ENCODE data around the gene TOMM20. TPM values are rescaled to one million over a fixed set of nuclear protein-coding genes. Genes with fewer than 3 reads are reported as not detected.
"Not testable (repeated sequence)": the region's sequence is repeated elsewhere in the genome, so short reads cannot be mapped to it uniquely, and the experiment has no call there.

TOMM20 gene
- total and polyA plus RNA-seq, 3 experiments from 2014 or later, result 59.8 to 115 (median 108) TPM

GRCh38 chr1:235160383-235160956, 31.8 kb upstream of the TOMM20 start:
- no peak for DNase-seq
- peak overlapping the region; percentile 94 for H3K27ac ChIP-seq (ENCODE audit: low read depth, low read length)
- peak overlapping the region; percentile 91 for H3K4me3 ChIP-seq (ENCODE audit: low read length)
- ChIA-PET CTCF (interaction anchor here (0.7 to 1.4 kb wide), 3 partner anchors 74 to 263 kb away, joined by 3 to 12 read pairs (median 3); no protein-coding TSS in a partner anchor), POLR2A (interaction anchor here (0.5 to 1.4 kb wide), 12 partner anchors 9 to 555 kb away, joined by 3 to 12 read pairs (median 4); partner anchors contain the start of genes ARID4B, GGPS1 and TOMM20)
- H3K36me3 ChIP-seq (ENCODE audit: insufficient read depth, low read length), result peaks cover 30% of the 10 kb centered on the region
- H3K27me3 ChIP-seq (ENCODE audit: insufficient read depth, low read length, poor library complexity, severe bottlenecking), result no peaks in the 10 kb centered on the region
- Mint-ChIP-seq H3K27me3 (no peaks in the 10 kb centered on the region), H3K4me3 (peak overlapping the region; percentile 95 to 98 (median 96)), H3K9me3 (peaks cover 0 to 2% (median 0%) of the 10 kb centered on the region in 5 donors), H3K36me3 (peaks cover 0 to 28% (median 3%) of the 10 kb centered on the region in 3 donors), H3K4me1 (peaks cover 26 to 28% (median 26%) of the 10 kb centered on the region in 3 donors), H3K27ac (peak overlapping the region; percentile 94 to 99 (median 98))
- H3K4me1 ChIP-seq (ENCODE audit: insufficient read depth, low read length), result peaks cover 47% of the 10 kb centered on the region
- no peaks in the 10 kb centered on the region for H3K9me3 ChIP-seq (ENCODE audit: low read length)

- not testable (repeated sequence) for DNase-seq; H3K27me3 ChIP-seq (ENCODE audit: insufficient read depth, low read length, poor library complexity, severe bottlenecking); H3K27ac ChIP-seq (ENCODE audit: low read depth, low read length); H3K9me3 Mint-ChIP-seq; H3K27me3 Mint-ChIP-seq; H3K9me3 ChIP-seq (ENCODE audit: low read length)
- Histone ChIP-seq H3K4me1 (ENCODE audit: insufficient read depth, low read length) (peaks cover 47% of the 10 kb centered on the region), H3K4me3 (ENCODE audit: low read length) (peak overlapping the region; percentile 91), H3K36me3 (ENCODE audit: insufficient read depth, low read length) (peaks cover 30% of the 10 kb centered on the region)
- peak overlapping the region; percentile 95 to 98 (median 96) for H3K4me3 Mint-ChIP-seq
- peaks cover under 1 to 32% (median 3%) of the 10 kb centered on the region in 3 donors for H3K36me3 Mint-ChIP-seq
- peak overlapping the region in 7 of 8 donors; percentile 68 to 99 (median 98) for H3K27ac Mint-ChIP-seq
- ChIA-PET POLR2A (interaction anchor here (1.3 kb wide), 1 partner anchor 31 kb away, joined by 6 read pairs; the partner anchor contains the start of gene TOMM20), CTCF (interaction anchor here (1.0 kb wide), 1 partner anchor 257 kb away, joined by 3 read pairs; no protein-coding TSS in a partner anchor)
- H3K4me1 Mint-ChIP-seq, result peaks cover 27 to 30% (median 28%) of the 10 kb centered on the region in 3 donors
Observed at GRCh38 chr1:235159930-235160329, 31.3 kb upstream of the TOMM20 start.

DNA sequence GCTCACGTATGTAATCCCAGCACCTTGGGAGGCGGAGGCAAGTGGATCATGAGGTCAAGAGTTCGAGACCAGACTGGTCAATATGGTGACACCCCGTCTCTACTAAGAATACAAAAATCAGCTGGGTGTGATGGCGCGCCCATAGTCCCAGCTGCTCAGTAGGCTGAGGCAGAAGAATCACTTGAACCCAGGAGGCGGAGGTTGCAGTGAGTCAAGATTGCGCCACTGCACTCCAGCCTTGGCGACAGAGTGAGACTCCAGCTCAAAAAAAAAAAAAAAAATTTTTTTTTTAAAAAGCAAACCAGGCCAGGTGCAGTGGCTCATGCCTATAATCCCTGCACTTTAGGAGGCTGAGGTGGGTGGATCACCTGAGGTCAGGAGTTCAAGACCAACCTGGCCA, 30.6 kb upstream of the TOMM20 start:
- ChIA-PET POLR2A (interaction anchor here (0.6 to 1.3 kb wide), 3 partner anchors 27 to 117 kb away, joined by 3 to 6 read pairs (median 5); partner anchors contain the start of gene TOMM20), CTCF (interaction anchor here (1.0 kb wide), 1 partner anchor 257 kb away, joined by 3 read pairs; no protein-coding TSS in a partner anchor)
- H3K4me1 Mint-ChIP-seq, result peaks cover 34 to 36% (median 34%) of the 10 kb centered on the region in 3 donors
- not testable (repeated sequence) for H3K27ac ChIP-seq (ENCODE audit: low read depth, low read length); H3K27ac Mint-ChIP-seq; H3K27me3 ChIP-seq (ENCODE audit: insufficient read depth, low read length, poor library complexity, severe bottlenecking); H3K9me3 ChIP-seq (ENCODE audit: low read length); DNase-seq; H3K4me3 ChIP-seq (ENCODE audit: low read length); H3K27me3 Mint-ChIP-seq; H3K9me3 Mint-ChIP-seq
- Histone ChIP-seq H3K36me3 (ENCODE audit: insufficient read depth, low read length) (peaks cover 37% of the 10 kb centered on the region), H3K4me1 (ENCODE audit: insufficient read depth, low read length) (peaks cover 47% of the 10 kb centered on the region)
- peak overlapping the region; percentile 44 to 98 (median 96) for H3K4me3 Mint-ChIP-seq
- H3K36me3 Mint-ChIP-seq, result peaks cover 6 to 35% (median 7%) of the 10 kb centered on the region in 3 donors

DNA sequence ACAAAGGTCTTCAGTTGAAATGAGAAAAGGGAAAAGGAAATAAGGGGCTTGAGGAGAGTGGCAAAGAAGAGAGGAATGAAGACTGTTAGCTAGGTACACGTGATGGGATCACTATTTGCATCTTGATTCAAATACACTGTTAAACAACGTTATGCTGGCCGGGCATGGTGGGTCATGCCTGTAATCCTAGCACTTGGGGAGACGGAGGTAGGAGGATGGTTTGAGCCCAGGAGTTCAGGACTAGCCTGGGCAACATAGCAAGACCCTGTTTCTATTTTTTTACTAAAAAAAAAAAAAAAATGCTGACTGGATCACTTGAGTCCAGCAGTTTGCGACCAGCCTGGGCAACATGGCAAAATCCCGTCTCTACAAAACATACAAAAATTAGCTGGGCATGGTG, 30.0 kb upstream of the TOMM20 start:
- Histone ChIP-seq H3K36me3 (ENCODE audit: insufficient read depth, low read length) (peaks cover 40% of the 10 kb centered on the region), H3K9me3 (ENCODE audit: low read length) (no peaks in the 10 kb centered on the region), H3K4me1 (ENCODE audit: insufficient read depth, low read length) (peaks cover 47% of the 10 kb centered on the region), H3K27ac (ENCODE audit: low read depth, low read length) (no peak overlapping the region), H3K4me3 (ENCODE audit: low read length) (no peak overlapping the region), H3K27me3 (ENCODE audit: insufficient read depth, low read length, poor library complexity, severe bottlenecking) (no peaks in the 10 kb centered on the region)
- ChIA-PET POLR2A (interaction anchor here (0.6 to 1.3 kb wide), 2 partner anchors 30 to 118 kb away, joined by 5 to 6 read pairs; partner anchors contain the start of gene TOMM20), CTCF (interaction anchor here (0.9 kb wide), 1 partner anchor 13 kb away, joined by 3 read pairs; no protein-coding TSS in a partner anchor)
- no peak for DNase-seq
- Mint-ChIP-seq H3K9me3 (peaks cover 0 to 2% (median 0%) of the 10 kb centered on the region in 5 donors), H3K4me1 (peaks cover 35 to 39% (median 36%) of the 10 kb centered on the region in 3 donors), H3K27ac (no peak overlapping the region), H3K27me3 (no peaks in the 10 kb centered on the region), H3K36me3 (peaks cover 8 to 41% (median 9%) of the 10 kb centered on the region in 3 donors), H3K4me3 (peak overlapping the region in 2 of 7 donors; percentile 39 to 47)

GRCh38 chr1:235157150-235157549, 28.5 kb upstream of the TOMM20 start:
- no peaks in the 10 kb centered on the region for H3K27me3 ChIP-seq (ENCODE audit: insufficient read depth, low read length, poor library complexity, severe bottlenecking)
- H3K4me3 ChIP-seq (ENCODE audit: low read length), result no peak overlapping the region
- Mint-ChIP-seq H3K4me3 (no peak overlapping the region), H3K9me3 (peaks cover 0 to 2% (median 0%) of the 10 kb centered on the region in 5 donors), H3K4me1 (peaks cover 37 to 47% (median 45%) of the 10 kb centered on the region in 3 donors), H3K27ac (no peak overlapping the region), H3K27me3 (no peaks in the 10 kb centered on the region), H3K36me3 (peaks cover 9 to 56% (median 11%) of the 10 kb centered on the region in 3 donors)
- ChIA-PET POLR2A (no interaction called here), CTCF (interaction anchor here (1.1 kb wide), 1 partner anchor 10 kb away, joined by 3 read pairs; no protein-coding TSS in a partner anchor)
- no peak overlapping the region for H3K27ac ChIP-seq (ENCODE audit: low read depth, low read length)
- H3K9me3 ChIP-seq (ENCODE audit: low read length), result no peaks in the 10 kb centered on the region
- peaks cover 46% of the 10 kb centered on the region for H3K4me1 ChIP-seq (ENCODE audit: insufficient read depth, low read length)
- DNase-seq, result no peak
- peaks cover 49% of the 10 kb centered on the region for H3K36me3 ChIP-seq (ENCODE audit: insufficient read depth, low read length)

- ChIA-PET POLR2A (interaction anchor here (0.5 kb wide), 1 partner anchor 51 kb away, joined by 12 read pairs; no protein-coding TSS in a partner anchor), CTCF (interaction anchor here (1.0 to 1.5 kb wide), 3 partner anchors 10 to 815 kb away, joined by 3 read pairs; no protein-coding TSS in a partner anchor)
- peaks cover 49% of the 10 kb centered on the region for H3K36me3 ChIP-seq (ENCODE audit: insufficient read depth, low read length)
- H3K27me3 Mint-ChIP-seq, result no peaks in the 10 kb centered on the region
- peaks cover 9 to 58% (median 11%) of the 10 kb centered on the region in 3 donors for H3K36me3 Mint-ChIP-seq
- peaks cover 35 to 45% (median 42%) of the 10 kb centered on the region in 3 donors for H3K4me1 Mint-ChIP-seq
- no peak overlapping the region for H3K27ac Mint-ChIP-seq
- no peak overlapping the region for H3K27ac ChIP-seq (ENCODE audit: low read depth, low read length)
- peaks cover 0 to 2% (median 0%) of the 10 kb centered on the region in 5 donors for H3K9me3 Mint-ChIP-seq
- H3K27me3 ChIP-seq (ENCODE audit: insufficient read depth, low read length, poor library complexity, severe bottlenecking), result no peaks in the 10 kb centered on the region
- H3K4me1 ChIP-seq (ENCODE audit: insufficient read depth, low read length), result peaks cover 42% of the 10 kb centered on the region
- no peak for DNase-seq
- no peak overlapping the region for H3K4me3 Mint-ChIP-seq
- no peaks in the 10 kb centered on the region for H3K9me3 ChIP-seq (ENCODE audit: low read length)
- no peak overlapping the region for H3K4me3 ChIP-seq (ENCODE audit: low read length)
Observed at GRCh38 chr1:235156740-235157139, 28.1 kb upstream of the TOMM20 start.

DNA sequence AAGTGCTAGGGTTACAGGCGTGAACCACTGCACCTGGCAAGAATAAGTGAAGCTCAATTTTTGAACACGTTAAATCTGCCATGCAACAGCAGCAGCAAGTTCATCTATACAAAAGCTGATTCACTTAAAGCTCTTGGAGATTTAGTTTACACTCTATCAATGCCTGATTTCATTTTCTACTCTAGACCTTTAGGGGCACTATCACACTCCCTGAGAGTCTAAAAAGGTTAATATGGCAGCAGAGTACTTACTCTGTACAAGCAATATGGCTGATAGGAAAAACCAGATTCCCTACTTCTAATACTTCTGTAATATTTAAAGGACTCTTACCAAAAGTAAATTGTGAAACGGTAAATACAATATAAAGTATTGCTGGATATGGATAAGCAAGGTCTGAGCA, 27.6 kb upstream of the TOMM20 start:
- Histone ChIP-seq H3K4me3 (ENCODE audit: low read length) (no peak overlapping the region), H3K27me3 (ENCODE audit: insufficient read depth, low read length, poor library complexity, severe bottlenecking) (no peaks in the 10 kb centered on the region), H3K4me1 (ENCODE audit: insufficient read depth, low read length) (peaks cover 40% of the 10 kb centered on the region), H3K27ac (ENCODE audit: low read depth, low read length) (no peak overlapping the region), H3K36me3 (ENCODE audit: insufficient read depth, low read length) (peaks cover 53% of the 10 kb centered on the region), H3K9me3 (ENCODE audit: low read length) (no peaks in the 10 kb centered on the region)
- Mint-ChIP-seq H3K36me3 (peaks cover 11 to 58% (median 12%) of the 10 kb centered on the region in 3 donors), H3K27ac (no peak overlapping the region), H3K4me1 (peaks cover 35 to 44% (median 40%) of the 10 kb centered on the region in 3 donors), H3K27me3 (no peaks in the 10 kb centered on the region), H3K9me3 (no peaks in the 10 kb centered on the region), H3K4me3 (no peak overlapping the region)
- DNase-seq, result no peak
- ChIA-PET CTCF (interaction anchor here (1.0 to 1.5 kb wide), 2 partner anchors 11 to 815 kb away, joined by 3 read pairs; no protein-coding TSS in a partner anchor), POLR2A (interaction anchor here (0.5 to 0.7 kb wide), 2 partner anchors 15 to 50 kb away, joined by 4 to 12 read pairs; no protein-coding TSS in a partner anchor)

All from CD8-positive, alpha-beta memory T cell (primary cell).